ENCODE measurements around the gene NAPG. TPM values are rescaled to one million over a fixed set of nuclear protein-coding genes. Genes with fewer than 3 reads are reported as not detected.
A peak's percentile ranks its signal among the peaks of the same experiment; 100 is the strongest.

The NAPG gene
- total RNA-seq = 27.2 and 27.3 TPM in 2 replicates
- long read RNA-seq, partial matches to known transcripts = 1 of 9 reads
- long read RNA-seq, other reads (novel, unspliced or antisense) = 6 of 9 reads

- H3K27ac Mint-ChIP-seq = peak within 1 kb of the TSS; percentile 98
- H3K4me1 Mint-ChIP-seq (ENCODE audit: low read depth) = peaks cover 17% of the 10 kb centered on the region
- H3K9me3 Mint-ChIP-seq (ENCODE audit: low read depth) = no peaks in the 10 kb centered on the region
- DNase-seq (ENCODE audit: low spot score, unreplicated experiment) = peak; percentile 80
- TF ChIP-seq, protein P1, sequence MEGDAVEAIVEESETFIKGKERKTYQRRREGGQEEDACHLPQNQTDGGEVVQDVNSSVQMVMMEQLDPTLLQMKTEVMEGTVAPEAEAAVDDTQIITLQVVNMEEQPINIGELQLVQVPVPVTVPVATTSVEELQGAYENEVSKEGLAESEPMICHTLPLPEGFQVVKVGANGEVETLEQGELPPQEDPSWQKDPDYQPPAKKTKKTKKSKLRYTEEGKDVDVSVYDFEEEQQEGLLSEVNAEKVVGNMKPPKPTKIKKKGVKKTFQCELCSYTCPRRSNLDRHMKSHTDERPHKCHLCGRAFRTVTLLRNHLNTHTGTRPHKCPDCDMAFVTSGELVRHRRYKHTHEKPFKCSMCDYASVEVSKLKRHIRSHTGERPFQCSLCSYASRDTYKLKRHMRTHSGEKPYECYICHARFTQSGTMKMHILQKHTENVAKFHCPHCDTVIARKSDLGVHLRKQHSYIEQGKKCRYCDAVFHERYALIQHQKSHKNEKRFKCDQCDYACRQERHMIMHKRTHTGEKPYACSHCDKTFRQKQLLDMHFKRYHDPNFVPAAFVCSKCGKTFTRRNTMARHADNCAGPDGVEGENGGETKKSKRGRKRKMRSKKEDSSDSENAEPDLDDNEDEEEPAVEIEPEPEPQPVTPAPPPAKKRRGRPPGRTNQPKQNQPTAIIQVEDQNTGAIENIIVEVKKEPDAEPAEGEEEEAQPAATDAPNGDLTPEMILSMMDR (IDR thresholded peaks at IDR 0.05; ENCODE audit: unreplicated experiment) = no peak
- peak within 1 kb of the TSS; percentile 96 for H3K4me3 Mint-ChIP-seq (ENCODE audit: low read depth)
- no peaks in the 10 kb centered on the region for H3K36me3 Mint-ChIP-seq (ENCODE audit: insufficient read depth)
- peaks cover 10% of the 10 kb centered on the region for H3K27me3 Mint-ChIP-seq
Observed at GRCh38 chr18:10525697-10526560, at the start of gene NAPG. TSS of gene NAPG (plus strand) at chr18:10526027. CDS start at chr18:10526103, 76 bp downstream.

DNA sequence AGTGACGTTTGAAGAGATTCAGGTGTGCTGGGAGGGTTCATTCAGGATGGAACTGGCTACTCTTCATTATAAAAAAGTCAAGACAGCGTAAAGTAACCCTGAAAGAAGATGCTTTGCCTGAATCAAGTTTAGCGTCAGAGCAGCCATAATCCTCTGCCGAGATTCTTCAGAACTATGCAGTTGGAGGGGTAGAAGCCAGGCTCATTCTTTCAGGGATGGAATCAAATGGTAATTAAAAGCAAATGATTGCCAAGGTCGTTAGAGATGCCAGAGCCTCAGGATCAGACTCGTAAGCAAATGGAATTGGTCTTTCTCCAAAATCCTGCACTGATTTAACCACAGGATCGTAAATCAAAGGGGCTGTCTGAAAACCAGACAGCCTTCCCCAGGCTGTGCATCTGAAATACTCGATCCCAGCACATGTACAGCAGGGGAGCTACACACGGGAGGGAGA is 49.5 kb upstream of the NAPG start:
- no peak overlapping the region for H3K4me3 Mint-ChIP-seq (ENCODE audit: low read depth)
- DNase-seq (ENCODE audit: low spot score, unreplicated experiment) = no peak
- H3K36me3 Mint-ChIP-seq (ENCODE audit: insufficient read depth) = peaks cover 2% of the 10 kb centered on the region
- TF ChIP-seq, protein P1 (IDR thresholded peaks at IDR 0.05; ENCODE audit: unreplicated experiment) = no peak
- no peaks in the 10 kb centered on the region for H3K4me1 Mint-ChIP-seq (ENCODE audit: low read depth)
- H3K27ac Mint-ChIP-seq = no peak overlapping the region
- H3K9me3 Mint-ChIP-seq (ENCODE audit: low read depth) = no peaks in the 10 kb centered on the region
- no peaks in the 10 kb centered on the region for H3K27me3 Mint-ChIP-seq

DNA sequence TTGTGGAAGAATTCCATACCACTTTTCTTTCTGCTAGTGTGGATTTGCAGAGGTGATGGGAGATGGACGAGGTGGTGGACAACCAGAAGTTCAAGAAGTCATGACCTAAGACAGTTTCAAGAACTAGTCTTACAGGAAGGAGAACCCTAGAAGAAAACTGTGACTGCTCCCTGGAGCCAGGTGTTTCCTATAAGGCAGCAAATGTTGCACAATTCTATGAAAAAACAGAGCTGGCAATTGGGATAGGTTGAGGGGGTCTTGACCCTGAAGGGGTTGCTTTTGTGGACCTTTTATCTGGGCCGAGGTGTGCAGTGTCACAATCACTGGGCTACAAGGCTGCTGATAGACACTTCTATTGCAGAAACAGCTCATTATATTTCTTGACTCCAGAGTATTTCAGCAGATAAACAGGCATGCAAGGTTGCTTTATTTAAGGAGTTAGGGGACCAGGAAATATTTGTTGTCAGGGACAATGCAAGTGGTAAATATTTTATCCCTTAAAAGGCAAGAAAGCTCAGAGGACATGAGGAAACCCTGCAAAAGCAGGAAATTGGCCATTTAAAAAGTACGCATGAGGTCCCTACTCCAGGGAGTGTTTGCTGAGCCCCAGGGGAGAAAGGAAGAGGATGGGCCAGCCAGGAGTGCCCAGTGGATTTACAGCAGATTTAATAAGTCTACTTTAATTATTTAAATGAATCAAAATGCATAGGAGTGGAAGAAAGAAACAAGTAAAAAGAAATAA is 48.5 kb upstream of the NAPG start:
- no peaks in the 10 kb centered on the region for H3K4me1 Mint-ChIP-seq (ENCODE audit: low read depth)
- no peak for DNase-seq (ENCODE audit: low spot score, unreplicated experiment)
- no peaks in the 10 kb centered on the region for H3K9me3 Mint-ChIP-seq (ENCODE audit: low read depth)
- H3K36me3 Mint-ChIP-seq (ENCODE audit: insufficient read depth) = peaks cover 2% of the 10 kb centered on the region
- no peak overlapping the region for H3K4me3 Mint-ChIP-seq (ENCODE audit: low read depth)
- H3K27me3 Mint-ChIP-seq = no peaks in the 10 kb centered on the region
- H3K27ac Mint-ChIP-seq = no peak overlapping the region
- TF ChIP-seq, protein P1 (IDR thresholded peaks at IDR 0.05; ENCODE audit: unreplicated experiment) = no peak

DNA sequence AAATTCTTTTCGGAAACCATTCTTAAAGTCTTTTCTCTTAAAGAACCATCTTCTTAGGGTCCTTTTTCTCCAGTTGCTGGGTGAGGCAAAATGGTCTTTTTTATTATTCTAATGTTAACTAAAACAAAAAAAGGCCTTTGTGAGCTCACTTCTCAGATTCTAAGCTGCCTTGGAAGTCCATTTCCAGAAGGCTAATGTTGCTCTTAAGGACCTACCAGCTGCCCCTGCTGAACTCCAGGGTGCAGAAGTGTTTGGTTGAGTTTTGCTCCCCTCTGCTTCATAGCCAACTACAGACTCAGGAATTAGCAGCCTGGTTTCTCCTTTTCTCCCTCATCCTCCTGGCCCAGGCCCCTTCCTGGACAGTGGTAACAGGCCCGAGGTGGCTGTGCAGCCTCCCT is 48.0 kb upstream of the NAPG start:
- DNase-seq (ENCODE audit: low spot score, unreplicated experiment) = no peak
- no peak overlapping the region for H3K4me3 Mint-ChIP-seq (ENCODE audit: low read depth)
- TF ChIP-seq, protein P1 (IDR thresholded peaks at IDR 0.05; ENCODE audit: unreplicated experiment) = no peak
- H3K36me3 Mint-ChIP-seq (ENCODE audit: insufficient read depth) = peaks cover 2% of the 10 kb centered on the region
- no peaks in the 10 kb centered on the region for H3K9me3 Mint-ChIP-seq (ENCODE audit: low read depth)
- H3K27me3 Mint-ChIP-seq = no peaks in the 10 kb centered on the region
- H3K27ac Mint-ChIP-seq = no peak overlapping the region
- no peaks in the 10 kb centered on the region for H3K4me1 Mint-ChIP-seq (ENCODE audit: low read depth)

- H3K36me3 Mint-ChIP-seq (ENCODE audit: insufficient read depth) = peaks cover 2% of the 10 kb centered on the region
- peaks cover 2% of the 10 kb centered on the region for H3K27me3 Mint-ChIP-seq
- no peak for DNase-seq (ENCODE audit: low spot score, unreplicated experiment)
- no peaks in the 10 kb centered on the region for H3K4me1 Mint-ChIP-seq (ENCODE audit: low read depth)
- no peak overlapping the region for H3K27ac Mint-ChIP-seq
- TF ChIP-seq, protein P1 (IDR thresholded peaks at IDR 0.05; ENCODE audit: unreplicated experiment) = no peak
- H3K9me3 Mint-ChIP-seq (ENCODE audit: low read depth) = no peaks in the 10 kb centered on the region
- H3K4me3 Mint-ChIP-seq (ENCODE audit: low read depth) = no peak overlapping the region
Observed at GRCh38 chr18:10481831-10482230, 44.0 kb upstream of the NAPG start.
